GM12878 (cell line): ENCODE measurements around the gene RBM7. TPM values are rescaled to one million over a fixed set of nuclear protein-coding genes. Genes with fewer than 3 reads are reported as not detected.

ENCODE experiments used
- ATF2 ChIP-seq: IDR thresholded peaks from 2 replicates; pipeline ENCODE4 v1.6.1; 2012; ENCODE audit warnings: low read length, inconsistent platforms
- ESRRA ChIP-seq: IDR thresholded peaks from 2 replicates; pipeline ENCODE4 v1.6.1; 2012; ENCODE audit warnings: mild to moderate bottlenecking, low read length, improper control_type of control experiment
- FOS ChIP-seq: IDR thresholded peaks from 3 replicates; pipeline ENCODE4 v1.6.1; 2011; ENCODE audit warnings: borderline replicate concordance; ENCODE audit not compliant: insufficient read length; ENCODE audit errors: extremely low read depth
- ZNF592 ChIP-seq: fragments of 450-650 bp; IDR thresholded peaks from 2 replicates; pipeline ENCODE4 v1.6.1; 2017; ENCODE audit warnings: mild to moderate bottlenecking, moderate library complexity
- polyA plus RNA-seq, 11 experiments: library from polyadenylated mRNA; depleted of rRNA in 4 of 11; unstranded in 6 of 11; stranded (reverse) in 5 of 11; fragments of >200 nt; fragmentation: Nextera tagmentation in 4 of 11; fragmentation: Illumina TruSeq in 1 of 11; extraction: Ambion mirVana in 4 of 11; extraction: Trizol in 1 of 11; gene quantifications; 1 replicate in 1 of 11; 2 replicates in 10 of 11; pipeline versions ENCODE4 v1.2.1 to v1.2.3, GENCODE V29; 2011 to 2016; ENCODE audit warnings: inconsistent platforms in 2 of 11, missing spikeins in 2 of 11, low read depth in 1 of 11
- total RNA-seq, 4 experiments: library from RNA; depleted of rRNA in 3 of 4; stranded (reverse); fragments of >200 nt in 3 of 4; fragmentation: Illumina TruSeq in 1 of 4; extraction: Trizol in 1 of 4; gene quantifications; 2 replicates each; pipeline versions ENCODE4 v1.2.1 to v1.2.3, GENCODE V29; 2013 to 2021

RBM7 gene
- total and polyA plus RNA-seq, 10 of the 15 experiments (the other 5 are each of a cell fraction or from before 2014, with no cell fraction given) = 17.0 to 46.2 (median 26.0) TPM

- TF ChIP-seq ZNF592 = no peak
- no peak for TF ChIP-seq ATF2
- TF ChIP-seq ESRRA = no peak
- no peak for TF ChIP-seq FOS
- TF ChIP-seq, all 136 proteins: peak for 0
These were observed 2.1 kb upstream of the RBM7 start (continued) for GRCh38 chr11:114398303-114398920.
